Dedifferentiated amniotic fluid mesenchymal stem cell (primary cell): ENCODE results near the gene AHDC1.

Experiments used
- DNase-seq: peaks from one replicate; pipeline ENCODE4 v3.0.0-alpha.2; 2016; ENCODE audit errors: extremely low spot score

AHDC1 gene

DNA sequence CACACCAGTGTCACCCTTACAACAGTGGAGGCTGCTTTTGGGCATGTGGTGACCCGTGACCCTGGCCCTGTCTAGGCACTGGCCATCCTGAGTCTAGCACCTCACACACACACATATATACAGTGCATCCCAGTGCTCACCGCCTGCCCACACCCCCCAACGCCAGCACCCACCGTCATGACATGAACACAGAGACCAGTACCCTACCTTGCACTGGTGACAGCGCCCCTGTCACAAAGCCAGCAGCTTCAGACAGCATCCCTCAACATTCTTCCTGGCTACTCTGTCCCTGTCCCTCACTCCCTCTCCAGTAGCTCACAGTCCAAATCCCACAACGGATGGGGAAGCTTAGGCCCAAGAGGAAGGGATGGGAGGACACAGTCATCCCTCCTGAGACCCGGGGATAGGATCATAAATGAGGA, 27.1 kb downstream of the AHDC1 start:
- DNase-seq: no peak

GRCh38 chr1:27575840-27576331, 28.1 kb downstream of the AHDC1 start:
- DNase-seq: no peak

DNA sequence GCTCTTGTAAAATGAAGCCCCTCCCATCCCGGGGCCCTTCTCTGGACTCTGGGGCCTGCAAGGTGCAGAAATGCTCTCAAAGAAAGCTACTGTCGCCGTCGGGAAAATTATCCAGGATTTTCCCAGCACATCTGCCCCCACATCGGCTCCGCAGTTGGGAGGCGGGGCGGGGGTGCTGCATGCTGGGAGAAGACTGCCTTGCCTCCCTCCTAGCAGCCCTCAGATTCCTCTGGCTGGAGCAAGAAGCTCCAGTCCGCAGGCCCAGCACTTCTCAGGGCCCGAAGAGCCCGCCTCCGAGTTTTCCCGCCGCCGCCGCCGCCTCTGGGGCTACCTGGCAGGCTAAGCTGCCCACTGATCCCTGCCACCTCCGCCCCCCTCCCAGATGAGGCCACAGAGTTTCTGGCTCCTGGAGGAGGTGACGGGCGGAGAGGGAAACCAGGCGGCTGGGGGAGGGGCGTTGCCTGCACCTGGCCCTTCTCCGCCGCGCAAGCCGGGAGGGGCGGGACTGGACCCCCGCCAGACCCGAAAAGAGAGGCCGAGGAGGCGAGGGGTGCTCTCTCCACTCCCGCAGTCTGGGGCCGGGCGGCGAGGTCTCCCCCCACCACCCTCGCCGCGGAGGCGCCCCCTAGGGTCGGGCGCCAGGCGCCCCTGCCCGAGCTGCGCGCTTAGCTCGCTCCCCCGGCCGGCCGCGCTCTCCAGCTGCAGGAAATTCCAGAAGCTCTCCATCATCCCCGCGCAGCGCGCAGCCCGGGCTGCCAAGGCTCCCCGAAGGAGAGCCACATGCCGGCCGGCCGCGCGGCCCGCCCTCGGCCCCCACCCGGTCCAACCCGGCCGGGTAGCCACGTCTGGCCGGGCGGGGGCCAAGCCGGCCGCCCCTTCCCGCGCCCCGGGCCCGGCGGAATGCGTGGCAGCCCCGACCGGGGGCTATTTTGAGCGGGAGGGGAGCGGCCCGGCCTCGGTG, 28.8 kb downstream of the AHDC1 start:
- DNase-seq: peak; percentile 80

- no peak for DNase-seq
Observed at GRCh38 chr1:27574001-27574781, 29.8 kb downstream of the AHDC1 start.

GRCh38 chr1:27572679-27573426, 31.1 kb downstream of the AHDC1 start:
- no peak for DNase-seq

DNA sequence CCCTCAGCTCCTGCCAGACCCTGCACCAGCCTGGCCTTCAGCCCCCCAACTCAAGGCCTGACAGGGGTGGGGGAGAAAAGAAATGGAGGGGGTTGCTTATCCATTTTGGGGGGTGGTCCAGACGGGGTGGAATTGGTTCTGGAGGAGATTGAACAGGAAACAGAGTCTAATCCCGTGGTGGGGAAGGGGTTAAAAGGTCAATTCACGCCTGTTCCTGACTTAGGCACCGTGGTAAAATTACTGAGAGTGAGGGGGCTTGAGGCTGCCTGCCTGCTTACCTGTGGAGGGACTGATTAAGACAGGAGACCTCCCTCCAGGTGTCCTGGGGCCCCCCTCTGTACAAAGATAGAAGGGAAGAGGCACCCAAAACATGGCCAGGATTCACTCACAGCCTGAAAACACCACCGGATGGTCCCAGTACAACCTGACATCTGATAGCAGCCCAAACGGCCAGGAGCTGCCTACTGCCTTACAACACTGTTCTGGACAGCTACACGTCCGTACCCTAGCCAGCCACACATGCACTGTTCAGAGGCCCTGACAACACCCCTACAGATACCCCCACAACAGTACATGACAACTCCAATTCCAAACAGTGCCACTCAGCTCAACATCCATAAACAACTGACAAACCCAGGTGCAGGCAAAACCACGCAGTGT, 31.8 kb downstream of the AHDC1 start:
- DNase-seq: no peak

GRCh38 chr1:27571439-27572018, 32.4 kb downstream of the AHDC1 start:
- DNase-seq: no peak

- no peak for DNase-seq
Observed at GRCh38 chr1:27570784-27571183, 33.2 kb downstream of the AHDC1 start.

GRCh38 chr1:27570356-27570755, 33.6 kb downstream of the AHDC1 start:
- DNase-seq: no peak

DNA sequence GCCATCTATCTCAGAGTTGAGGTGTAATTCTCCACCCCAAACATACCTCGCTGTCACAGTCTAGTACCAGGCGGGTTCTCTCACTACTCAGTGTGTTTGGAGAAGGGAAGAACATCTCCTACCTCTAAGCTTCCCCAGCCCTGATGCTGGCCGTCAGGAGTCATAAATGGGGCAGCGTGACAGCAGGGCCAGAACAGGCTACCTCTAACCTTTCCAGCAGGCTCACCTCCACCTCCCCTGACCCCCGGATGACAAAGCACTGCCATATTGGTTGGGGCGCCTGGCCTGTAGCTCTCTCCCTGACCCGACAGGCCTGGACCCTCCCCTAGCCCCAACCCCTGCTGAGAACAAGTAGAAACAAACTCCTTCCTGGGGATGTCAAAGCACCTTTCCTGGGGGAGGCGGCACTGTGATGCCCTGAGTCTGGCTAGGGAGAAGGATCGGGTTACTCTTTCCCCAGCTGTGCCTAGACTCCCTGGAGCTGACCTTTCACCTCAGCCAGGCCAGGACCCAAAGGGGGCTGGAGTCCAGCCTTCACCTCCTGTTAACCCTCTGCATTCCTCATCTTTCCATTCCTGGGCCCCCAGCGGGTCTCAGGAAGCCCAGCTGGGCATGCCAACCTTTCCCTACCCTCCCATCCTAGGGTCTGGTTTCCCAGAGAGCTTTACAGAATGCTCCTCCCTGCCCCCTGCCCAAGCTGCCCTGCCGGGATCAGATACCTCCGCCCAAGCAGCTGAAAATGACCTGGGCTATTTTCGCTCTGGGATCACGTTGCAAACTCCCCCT, 34.2 kb downstream of the AHDC1 start:
- no peak for DNase-seq

DNA sequence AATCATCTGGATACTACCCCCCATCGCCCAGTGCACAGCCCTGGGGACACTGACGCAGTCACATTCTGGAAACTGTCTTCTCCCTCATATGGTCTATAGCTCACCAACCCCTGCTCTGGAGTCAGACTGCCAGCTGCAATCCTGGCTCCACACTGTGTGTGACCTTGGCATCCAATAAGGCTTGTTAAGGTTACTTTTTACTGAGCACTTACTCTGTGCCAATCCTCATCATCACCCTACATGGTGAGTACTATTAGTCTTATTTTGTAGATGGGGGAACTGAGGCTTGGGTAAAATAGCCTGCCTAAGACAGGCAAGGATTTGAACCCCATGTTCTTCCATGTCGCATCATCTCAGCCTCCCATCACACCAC, 34.9 kb downstream of the AHDC1 start:
- DNase-seq: no peak

DNA sequence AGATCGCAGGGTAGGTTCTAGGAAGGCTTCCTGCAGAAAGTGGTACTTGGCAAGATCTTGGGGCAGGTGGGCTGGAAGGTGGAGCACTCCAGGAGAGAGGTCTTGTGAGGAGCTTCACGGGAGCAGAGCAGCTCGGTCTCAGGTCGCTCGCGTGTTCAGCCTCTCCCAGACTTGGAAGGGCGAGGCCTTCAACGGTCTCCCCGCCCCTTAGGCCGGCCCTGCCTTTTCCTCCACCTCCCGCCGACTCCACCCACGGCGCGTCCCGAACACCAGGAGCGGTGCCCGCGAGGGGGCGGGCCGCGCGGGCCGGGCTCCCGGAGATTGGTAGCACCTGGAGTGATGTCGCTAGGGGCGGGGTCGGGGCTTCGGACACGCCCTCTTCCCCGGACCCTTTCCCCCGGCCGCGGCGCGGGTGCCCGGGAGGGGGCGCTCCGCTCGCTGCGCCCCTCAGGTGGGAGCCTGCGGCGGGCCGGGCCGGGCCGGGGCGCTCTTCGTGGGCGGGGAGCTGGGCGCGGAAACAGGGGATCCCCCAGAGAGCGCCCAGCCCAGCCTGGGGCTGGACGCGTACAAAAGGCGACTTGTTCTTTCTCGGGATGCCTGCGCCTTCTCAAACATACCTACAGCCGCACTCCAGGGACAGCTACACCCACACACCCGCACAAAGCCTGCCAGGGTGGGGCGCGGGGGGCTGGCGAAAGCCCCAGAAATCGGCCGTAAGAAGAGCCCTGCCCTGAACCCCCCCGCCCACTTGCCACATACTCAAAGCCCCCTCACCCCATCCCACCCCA, 35.5 kb downstream of the AHDC1 start:
- peak; percentile 45 for DNase-seq

- DNase-seq: no peak
Observed at GRCh38 chr1:27567971-27568299, 36.0 kb downstream of the AHDC1 start.

DNA sequence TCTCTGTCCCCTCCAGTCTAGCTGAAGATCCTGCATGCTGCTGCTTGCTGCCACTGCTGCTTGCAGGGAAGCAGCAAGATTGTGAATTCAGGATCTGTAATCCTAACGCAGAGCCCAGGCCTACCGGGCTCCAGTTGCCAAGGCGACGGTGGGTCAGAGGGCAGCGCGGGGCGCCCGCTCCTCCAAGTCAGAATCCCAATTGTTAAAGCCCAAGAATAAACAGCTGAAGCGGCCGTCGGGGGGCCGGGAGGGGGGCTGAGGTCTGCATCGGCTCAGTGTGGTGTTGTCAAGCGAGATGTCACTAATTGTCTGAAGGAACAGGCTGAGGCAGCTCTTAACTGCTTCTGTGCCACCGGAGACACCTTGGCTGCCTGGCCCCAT, 36.8 kb downstream of the AHDC1 start:
- no peak for DNase-seq

GRCh38 chr1:27566462-27567145, 37.3 kb downstream of the AHDC1 start:
- no peak for DNase-seq

DNA sequence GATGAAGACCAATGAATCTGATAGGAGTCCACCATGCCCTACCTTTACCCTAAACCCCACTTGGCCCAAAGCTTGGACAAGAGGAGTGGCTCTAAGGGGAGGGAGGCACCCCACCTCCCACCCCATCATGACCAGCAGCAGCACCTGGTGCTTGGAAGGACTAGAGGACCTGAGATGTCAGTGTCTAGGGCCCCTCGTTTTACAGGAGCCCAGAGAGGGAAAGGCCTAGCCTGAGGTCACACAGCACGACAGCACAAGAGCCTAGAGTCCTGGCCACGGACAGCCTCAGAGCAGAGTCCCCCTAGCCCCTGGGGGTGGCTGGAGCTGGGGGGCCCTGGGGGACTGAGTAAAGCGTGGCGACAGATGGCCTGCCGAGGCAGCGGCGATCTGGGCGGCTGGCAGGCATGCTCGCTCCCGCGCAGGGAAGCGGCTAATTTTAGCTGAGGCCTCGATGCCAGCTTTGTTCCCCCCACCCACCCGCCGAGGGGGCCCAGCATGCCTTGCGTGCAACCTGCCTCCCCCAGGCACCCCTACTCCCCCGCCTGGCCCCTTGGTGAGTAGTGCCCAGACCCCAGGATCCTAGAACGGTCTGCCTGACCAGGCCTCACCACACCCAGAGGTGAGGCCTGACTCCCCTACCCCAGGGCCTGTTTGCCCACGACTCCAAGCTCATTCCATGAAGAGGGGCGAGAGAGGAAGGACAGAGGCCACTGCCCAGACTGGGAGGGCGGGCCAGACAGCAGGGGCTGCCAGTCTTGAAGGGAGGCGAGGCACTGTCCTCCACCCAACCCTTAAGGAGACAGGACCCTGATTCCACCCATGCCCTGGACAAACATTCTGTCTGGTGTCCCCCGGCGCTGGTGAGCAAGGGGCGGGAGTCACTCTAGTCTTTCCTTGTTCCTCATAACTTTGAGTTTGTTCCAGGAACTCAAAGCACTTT, 39.0 kb downstream of the AHDC1 start:
- DNase-seq: no peak

GRCh38 chr1:27563591-27564471, 40.1 kb downstream of the AHDC1 start:
- no peak for DNase-seq
